ENCODE data around the gene STEEP1. TPM values are rescaled to one million over a fixed set of nuclear protein-coding genes. Genes with fewer than 3 reads are reported as not detected.
"Not testable (repeated sequence)": the region's sequence is repeated elsewhere in the genome, so short reads cannot be mapped to it uniquely, and the experiment has no call there.

STEEP1 gene
- total RNA-seq, 1 donor from 2014 or later = 6.8 TPM

- DNase-seq (ENCODE audit: low spot score) = no peak
- ATAC-seq = no peak
Observed at GRCh38 chrX:119537487-119537886, 27.7 kb downstream of the STEEP1 start.

- DNase-seq (ENCODE audit: low spot score) (no peak), ATAC-seq (no peak)
Observed at GRCh38 chrX:119529345-119530276, 35.6 kb downstream of the STEEP1 start.

- DNase-seq (ENCODE audit: low spot score) (no peak), ATAC-seq (no peak)
Observed at GRCh38 chrX:119523664-119524184, 41.5 kb downstream of the STEEP1 start.

- DNase-seq (ENCODE audit: low spot score) (no peak), ATAC-seq (no peak)
Observed at GRCh38 chrX:119521246-119521645, 44.0 kb downstream of the STEEP1 start.

GRCh38 chrX:119518371-119518770 lies 46.8 kb downstream of the STEEP1 start:
- DNase-seq (ENCODE audit: low spot score) (no peak), ATAC-seq (no peak)

GRCh38 chrX:119516157-119516702 lies 49.0 kb downstream of the STEEP1 start:
- ATAC-seq = peak; percentile 89
- DNase-seq (ENCODE audit: low spot score) = peak; percentile 44

- DNase-seq (ENCODE audit: low spot score) (peak; percentile 59), ATAC-seq (peak; percentile 99)
Observed at GRCh38 chrX:119512146-119512800, 52.9 kb downstream of the STEEP1 start.

GRCh38 chrX:119507206-119507605 lies 58.0 kb downstream of the STEEP1 start:
- DNase-seq (ENCODE audit: low spot score) = no peak
- ATAC-seq = no peak

GRCh38 chrX:119505945-119506344 lies 59.3 kb downstream of the STEEP1 start:
- ATAC-seq (peak; percentile 69), DNase-seq (ENCODE audit: low spot score) (peak; percentile 71)

- DNase-seq (ENCODE audit: low spot score); ATAC-seq: not testable (repeated sequence)
Observed at GRCh38 chrX:119505145-119505544, 60.1 kb downstream of the STEEP1 start.

GRCh38 chrX:119503484-119503861 lies 61.7 kb downstream of the STEEP1 start:
- ATAC-seq = peak; percentile 77
- peak; percentile 82 for DNase-seq (ENCODE audit: low spot score)

GRCh38 chrX:119502727-119503483 lies 62.3 kb downstream of the STEEP1 start:
- peak; percentile 67 for ATAC-seq
- peak; percentile 55 for DNase-seq (ENCODE audit: low spot score)

GRCh38 chrX:119501511-119502148 lies 63.6 kb downstream of the STEEP1 start:
- ATAC-seq (no peak), DNase-seq (ENCODE audit: low spot score) (no peak)

GRCh38 chrX:119500061-119500800 lies 65.0 kb downstream of the STEEP1 start:
- ATAC-seq = no peak
- no peak for DNase-seq (ENCODE audit: low spot score)

- DNase-seq (ENCODE audit: low spot score) (no peak), ATAC-seq (no peak)
Observed at GRCh38 chrX:119497185-119497584, 68.0 kb downstream of the STEEP1 start.

GRCh38 chrX:119495734-119496726 lies 69.2 kb downstream of the STEEP1 start:
- ATAC-seq (peak; percentile 46), DNase-seq (ENCODE audit: low spot score) (no peak)

- not testable (repeated sequence) for DNase-seq (ENCODE audit: low spot score); ATAC-seq
Observed at GRCh38 chrX:119493851-119494495, 71.2 kb downstream of the STEEP1 start.

- ATAC-seq = no peak
- no peak for DNase-seq (ENCODE audit: low spot score)
Observed at GRCh38 chrX:119492463-119492862, 72.7 kb downstream of the STEEP1 start.
